Right lobe of liver (tissue), 6 donors: Measurements from ENCODE around the gene TH. TPM values are rescaled to one million over a fixed set of nuclear protein-coding genes. Genes with fewer than 3 reads are reported as not detected.
A peak's percentile ranks its signal among the peaks of the same experiment; 100 is the strongest.

Experiments used
- ATAC-seq, 4 donors: fragments of 200-7000 bp; cut with Tn5 transposase; one replicate each; pipeline ENCODE4 v1.9.1; 2020; ENCODE audit warnings: mild to moderate bottlenecking in 4 of 4, moderate library complexity in 4 of 4
- DNase-seq, 3 donors: peaks; one replicate each; pipeline ENCODE4 v3.0.0-alpha.2; 2020
- H3K27ac ChIP-seq, 3 donors: fragments of 200-600 bp; one replicate each; pipeline ENCODE4 v1.8.0; 2022
- H3K27me3 ChIP-seq, 2 donors: fragments of 200-600 bp; one replicate each; pipeline ENCODE4 v1.8.0; 2022
- H3K36me3 ChIP-seq, 4 donors: fragments of 200-600 bp; sonication (generic) in 1 of 4; one replicate each; pipeline versions ENCODE4 v1.5.1 to v1.8.0; 2017 to 2022; ENCODE audit warnings: control low read depth in 1 of 4
- H3K4me1 ChIP-seq, 4 donors: fragments of 200-600 bp; sonication (generic) in 1 of 4; one replicate each; pipeline versions ENCODE4 v1.5.1 to v1.8.0; 2017 to 2022; ENCODE audit warnings: control low read depth in 1 of 4
- H3K4me3 ChIP-seq, 3 donors: fragments of 200-600 bp; one replicate each; pipeline ENCODE4 v1.8.0; 2022
- H3K9me3 ChIP-seq, 4 donors: fragments of 200-600 bp; sonication (generic) in 1 of 4; one replicate each; pipeline versions ENCODE4 v1.5.1 to v1.8.0; 2017 to 2022; ENCODE audit warnings: control low read depth in 1 of 4
- POLR2A ChIP-seq: fragments of 450-650 bp; IDR thresholded peaks from one replicate; pipeline ENCODE4 v1.6.1; 2017; ENCODE audit warnings: antibody characterized with exemption, mild to moderate bottlenecking
- WGBS: methylation state at CpG from one replicate; pipeline ENCODE4 v1.1.6; 2018; ENCODE audit warnings: low coverage, low lambda C conversion rate; ENCODE audit not compliant: insufficient coverage; ENCODE audit errors: missing lambda C conversion rate; 5-methylcytosine and 5-hydroxymethylcytosine counted together
- intact Hi-C, 2 donors: fragments of 100-400 bp; cut with DNase I; formaldehyde crosslinking; loops; one replicate each; pipeline versions ENCODE4 v1.11.2 to v1.14.1; 2022
- total RNA-seq, 6 experiments: library from RNA; depleted of rRNA in 2 of 6; stranded (reverse); fragments of >200 nt in 2 of 6; fragmentation: NEBNext Ultra II Directional in 3 of 6; extraction: Animal tissue kit (Norgen Biotek cat#: 25700) in 3 of 6; gene quantifications; one replicate each; pipeline versions ENCODE4 v1.1.0 to v1.2.4, GENCODE V29; 2016 to 2023
- TF ChIP-seq, protein P1 (sequence below), 4 donors: fragments of 200-600 bp in 3 of 4; fragments of 450-650 bp in 1 of 4; IDR thresholded peaks; one replicate each; pipeline versions ENCODE4 v1.5.1 to v1.8.0; 2016 to 2022; ENCODE audit warnings: antibody characterized with exemption in 4 of 4, mild to moderate bottlenecking in 2 of 4
- donor health status: DM: no; HTN: yes; CAD: no.
- donor health status: DM: no; HTN: no; CAD: no.
- donor health status: DM: no; HTN: no; CAD: no.
- donor health status: DM: no; HTN: yes; CAD: no.
- donor health status: DM: no; HTN: yes; CAD: no.

TH gene
- total RNA-seq, 6 experiments from 2014 or later: 0.51 to 0.64 TPM; not detected in 4

- Histone ChIP-seq H3K36me3 (peaks cover 0 to 14% (median 3%) of the 10 kb centered on the region in 4 donors), H3K4me3 (no peak overlapping the region), H3K27ac (no peak overlapping the region), H3K4me1 (peaks cover 0 to 27% (median 5%) of the 10 kb centered on the region in 4 donors), H3K27me3 (no peaks in the 10 kb centered on the region), H3K9me3 (no peaks in the 10 kb centered on the region)
- ATAC-seq (no peak), DNase-seq (peak in 2 of 3 donors; percentile 20 to 50)
- intact Hi-C loops: loop anchor here in 1 of 2 donors (10.0 kb wide), 1 partner anchor 265 kb away; no protein-coding TSS in a partner anchor
- TF ChIP-seq, protein P1, sequence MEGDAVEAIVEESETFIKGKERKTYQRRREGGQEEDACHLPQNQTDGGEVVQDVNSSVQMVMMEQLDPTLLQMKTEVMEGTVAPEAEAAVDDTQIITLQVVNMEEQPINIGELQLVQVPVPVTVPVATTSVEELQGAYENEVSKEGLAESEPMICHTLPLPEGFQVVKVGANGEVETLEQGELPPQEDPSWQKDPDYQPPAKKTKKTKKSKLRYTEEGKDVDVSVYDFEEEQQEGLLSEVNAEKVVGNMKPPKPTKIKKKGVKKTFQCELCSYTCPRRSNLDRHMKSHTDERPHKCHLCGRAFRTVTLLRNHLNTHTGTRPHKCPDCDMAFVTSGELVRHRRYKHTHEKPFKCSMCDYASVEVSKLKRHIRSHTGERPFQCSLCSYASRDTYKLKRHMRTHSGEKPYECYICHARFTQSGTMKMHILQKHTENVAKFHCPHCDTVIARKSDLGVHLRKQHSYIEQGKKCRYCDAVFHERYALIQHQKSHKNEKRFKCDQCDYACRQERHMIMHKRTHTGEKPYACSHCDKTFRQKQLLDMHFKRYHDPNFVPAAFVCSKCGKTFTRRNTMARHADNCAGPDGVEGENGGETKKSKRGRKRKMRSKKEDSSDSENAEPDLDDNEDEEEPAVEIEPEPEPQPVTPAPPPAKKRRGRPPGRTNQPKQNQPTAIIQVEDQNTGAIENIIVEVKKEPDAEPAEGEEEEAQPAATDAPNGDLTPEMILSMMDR (IDR thresholded peaks at IDR 0.05): no peak
- no peak for TF ChIP-seq POLR2A
- no CpG with 5 or more reads among the region's 57 CpGs for WGBS
Measured at GRCh38 chr11:2139621-2140337, 31.8 kb downstream of the TH start.

- no peaks in the 10 kb centered on the region for H3K9me3 ChIP-seq
- intact Hi-C loops: no loop called here
- DNase-seq (peak in 2 of 3 donors; percentile 21 to 40), ATAC-seq (peak in 2 of 4 donors; percentile 9 to 32)
- no peak within 1 kb of the TSS for H3K4me3 ChIP-seq
- no CpG with 5 or more reads among the region's 62 CpGs for WGBS
- H3K27me3 ChIP-seq: no peaks in the 10 kb centered on the region
- TF ChIP-seq POLR2A: no peak
- TF ChIP-seq, protein P1 (IDR thresholded peaks at IDR 0.05): no peak
- no peak within 1 kb of the TSS for H3K27ac ChIP-seq
- H3K36me3 ChIP-seq: peaks cover 0 to 21% (median 6%) of the 10 kb centered on the region in 4 donors
- H3K4me1 ChIP-seq: peaks cover 0 to 34% (median 5%) of the 10 kb centered on the region in 4 donors
Measured at GRCh38 chr11:2139123-2139521, 32.5 kb downstream of the TH start, which contains the start of gene IGF2. IGF2 (minus strand) TSS chr11:2139389; CDS start chr11:2135523, 3,866 bp downstream.

DNA sequence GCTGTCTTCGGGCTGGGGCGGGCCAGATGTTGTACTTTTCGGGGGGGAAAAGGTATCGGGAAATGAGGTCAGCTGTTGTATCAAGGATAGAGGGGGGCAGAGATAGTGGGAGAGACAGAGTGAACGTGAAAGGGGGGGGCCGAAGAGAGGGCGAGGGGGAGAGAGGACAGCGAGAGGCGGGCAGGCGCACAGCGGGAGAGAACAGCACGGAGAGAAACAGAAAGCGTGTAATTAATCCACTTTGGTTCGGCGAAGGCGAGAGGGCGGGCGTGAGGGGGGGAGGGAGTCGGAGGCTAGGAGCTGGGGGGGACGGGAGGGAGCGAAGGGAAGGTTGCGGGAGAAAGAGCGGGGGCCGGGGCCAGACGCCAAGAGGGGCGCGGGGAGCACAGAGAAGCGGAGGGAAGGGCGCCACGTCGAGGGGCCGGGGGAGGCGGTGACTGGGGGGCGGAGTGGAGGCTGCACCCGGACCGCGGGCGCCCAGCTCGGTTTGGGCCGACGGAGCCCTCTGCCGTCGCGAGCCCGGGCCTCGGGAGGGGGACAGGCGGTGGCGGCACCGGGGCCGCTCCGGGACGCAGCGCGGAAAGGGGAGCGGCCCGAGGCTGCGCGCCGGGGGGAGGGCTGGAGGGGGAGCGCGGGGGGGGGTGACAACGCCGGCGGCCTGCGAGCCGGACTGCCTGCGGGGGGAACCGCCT is 33.0 kb downstream of the TH start:
- Histone ChIP-seq H3K4me3 (no peak overlapping the region), H3K27me3 (no peaks in the 10 kb centered on the region), H3K9me3 (no peaks in the 10 kb centered on the region), H3K4me1 (peaks cover 0 to 35% (median 5%) of the 10 kb centered on the region in 4 donors), H3K27ac (no peak overlapping the region), H3K36me3 (peaks cover 0 to 26% (median 8%) of the 10 kb centered on the region in 4 donors)
- intact Hi-C loops: no loop called here
- TF ChIP-seq, protein P1 (IDR thresholded peaks at IDR 0.05): no peak
- no peak for TF ChIP-seq POLR2A
- DNase-seq (peak in 2 of 3 donors; percentile 18 to 51), ATAC-seq (peak in 1 of 4 donors; percentile 7)
- 8% methylated on average over 34 of the region's 68 CpGs for WGBS

DNA sequence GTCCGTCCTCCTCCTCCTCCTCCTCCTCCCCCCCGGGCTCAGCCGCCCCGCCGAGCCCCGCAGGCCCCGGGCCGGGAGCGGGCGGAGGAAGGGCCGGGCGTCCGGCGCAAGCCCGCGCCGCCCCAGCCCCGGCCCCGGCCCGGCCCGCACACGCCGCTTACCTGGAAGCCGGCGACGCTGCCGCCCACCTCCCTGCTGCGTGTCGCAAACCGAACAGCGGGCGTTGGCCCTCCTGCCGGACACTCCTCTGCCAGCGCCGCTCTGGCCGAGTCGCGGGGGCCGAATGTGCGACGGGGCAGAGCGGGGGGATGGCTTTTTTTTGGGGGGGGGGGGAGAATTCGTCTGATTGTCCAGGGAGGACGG is 33.6 kb downstream of the TH start:
- TF ChIP-seq, protein P1 (IDR thresholded peaks at IDR 0.05): no peak
- no peak for TF ChIP-seq POLR2A
- H3K4me1 ChIP-seq: peaks cover 0 to 35% (median 5%) of the 10 kb centered on the region in 4 donors
- H3K9me3 ChIP-seq: no peaks in the 10 kb centered on the region
- no peak overlapping the region for H3K4me3 ChIP-seq
- DNase-seq (peak in 2 of 3 donors; percentile 23 to 47), ATAC-seq (no peak)
- no peak overlapping the region for H3K27ac ChIP-seq
- WGBS: 24% methylated on average over 27 of the region's 44 CpGs
- peaks cover 0 to 31% (median 10%) of the 10 kb centered on the region in 4 donors for H3K36me3 ChIP-seq
- no peaks in the 10 kb centered on the region for H3K27me3 ChIP-seq
- intact Hi-C loops: no loop called here
